Glomerular visceral epithelial cell (primary cell): ENCODE measurements around the gene BCL6.
"Not testable (repeated sequence)": the region's sequence is repeated elsewhere in the genome, so short reads cannot be mapped to it uniquely, and the experiment has no call there.

Experiments
- DNase-seq: peaks from one replicate; pipeline ENCODE4 v3.0.0-alpha.2; 2016; ENCODE audit errors: extremely low spot score

Gene BCL6

DNA sequence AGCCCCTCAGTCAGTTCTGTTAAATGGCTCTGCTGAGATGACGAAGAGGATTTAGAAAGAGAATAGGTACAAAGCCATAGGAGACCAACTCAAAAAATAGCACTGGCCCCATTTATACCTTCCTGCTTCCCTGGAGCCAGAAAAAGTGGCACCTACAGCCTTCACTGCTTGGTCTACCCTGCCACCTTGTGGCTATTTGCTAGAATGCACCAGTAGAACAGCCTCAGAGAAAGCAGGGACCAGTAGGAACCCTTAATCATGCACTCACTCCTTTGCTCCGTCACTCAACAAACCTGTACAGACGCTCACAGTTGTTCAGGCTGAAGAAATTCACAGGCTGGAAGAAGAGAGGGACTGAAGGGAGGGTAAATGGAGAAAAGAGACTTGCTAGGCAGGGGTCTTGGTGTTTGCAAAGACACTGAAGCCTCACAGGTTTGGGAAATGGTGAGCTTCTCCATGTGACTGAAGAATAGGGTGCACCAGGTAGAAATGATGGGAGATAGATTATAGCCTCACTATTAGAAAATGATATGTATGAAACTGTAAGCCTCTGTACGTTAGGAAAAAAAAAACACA lies 30.8 kb downstream of the BCL6 start:
- DNase-seq, result peak; percentile 74

- DNase-seq, result peak; percentile 15
Observed at GRCh38 chr3:187713504-187713903, 31.8 kb downstream of the BCL6 start.

- no peak for DNase-seq
Observed at GRCh38 chr3:187709155-187709554, 36.1 kb downstream of the BCL6 start.

DNA sequence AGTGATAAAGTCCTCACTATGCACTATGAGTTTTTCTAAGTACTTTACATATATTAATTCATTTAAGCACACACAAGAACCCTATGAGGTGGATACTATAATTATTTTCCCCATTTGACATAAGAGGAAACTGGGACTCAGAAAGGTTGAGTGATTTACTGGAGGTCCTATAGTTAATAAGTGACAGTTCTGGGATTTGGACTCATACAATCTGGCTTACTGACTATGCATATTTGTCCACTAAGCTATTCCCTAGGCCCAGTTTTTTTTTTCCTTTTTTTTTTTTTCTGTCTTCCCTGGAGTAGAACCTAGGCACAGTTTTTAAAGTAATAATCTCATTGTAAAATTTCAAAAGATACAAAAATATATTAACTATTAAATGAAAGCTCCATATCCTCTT lies 36.6 kb downstream of the BCL6 start:
- peak; percentile 20 for DNase-seq

- no peak for DNase-seq
Observed at GRCh38 chr3:187706971-187707370, 38.3 kb downstream of the BCL6 start.

GRCh38 chr3:187705164-187705563 lies 40.1 kb downstream of the BCL6 start:
- DNase-seq, result no peak

DNA sequence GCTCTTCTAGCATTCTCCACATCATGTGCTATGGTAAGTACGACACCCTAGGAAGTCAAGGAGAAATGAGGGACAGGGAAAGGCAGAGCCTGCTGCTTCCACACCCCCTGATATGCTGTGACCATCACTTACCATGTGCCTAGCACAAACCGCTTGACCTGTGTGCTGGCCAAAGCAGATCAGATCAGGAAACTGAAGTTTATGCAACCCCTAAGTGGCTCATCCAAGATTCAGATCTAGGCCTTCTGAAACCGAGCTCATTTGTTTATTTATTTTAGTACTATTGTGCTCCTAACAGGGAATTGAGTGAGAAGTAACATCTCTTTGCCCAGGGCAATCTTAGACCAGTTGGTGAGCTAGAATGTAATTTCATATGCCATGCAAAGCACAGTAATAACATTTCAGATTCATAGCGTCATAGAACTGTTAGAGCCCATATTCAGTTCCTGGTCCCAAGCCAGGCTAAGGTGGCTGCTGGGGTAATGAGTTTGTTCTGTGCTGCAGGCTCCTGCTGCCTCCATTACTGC lies 42.7 kb downstream of the BCL6 start, which contains the start of gene RTP2:
TSS of gene RTP2 (minus strand) at position 51 of the 527 bp plus-strand sequence. CDS start 429 bp downstream, outside the sequence.
- DNase-seq, result no peak

DNA sequence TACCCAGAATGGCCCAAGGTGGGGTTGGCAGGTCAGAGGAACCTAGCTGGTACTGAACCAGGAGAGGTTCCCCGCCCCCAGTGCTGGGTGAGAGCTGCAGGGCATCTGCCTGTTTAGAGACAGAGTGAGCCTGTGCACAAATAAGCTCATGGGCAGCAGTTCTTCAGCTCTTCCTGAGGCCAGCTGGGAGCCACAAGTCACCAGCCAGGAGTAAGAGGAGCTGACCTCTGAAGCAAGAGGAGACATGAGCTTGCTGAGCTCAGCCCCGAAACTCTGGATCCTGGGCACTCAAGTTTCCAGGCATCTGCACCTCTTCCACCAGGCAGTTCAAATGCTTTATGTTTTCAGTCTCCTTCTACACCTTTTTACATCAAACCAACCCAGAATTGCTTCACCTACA lies 45.0 kb downstream of the BCL6 start:
- DNase-seq, result no peak

- DNase-seq, result no peak
Observed at GRCh38 chr3:187698499-187699399, 46.5 kb downstream of the BCL6 start.

DNA sequence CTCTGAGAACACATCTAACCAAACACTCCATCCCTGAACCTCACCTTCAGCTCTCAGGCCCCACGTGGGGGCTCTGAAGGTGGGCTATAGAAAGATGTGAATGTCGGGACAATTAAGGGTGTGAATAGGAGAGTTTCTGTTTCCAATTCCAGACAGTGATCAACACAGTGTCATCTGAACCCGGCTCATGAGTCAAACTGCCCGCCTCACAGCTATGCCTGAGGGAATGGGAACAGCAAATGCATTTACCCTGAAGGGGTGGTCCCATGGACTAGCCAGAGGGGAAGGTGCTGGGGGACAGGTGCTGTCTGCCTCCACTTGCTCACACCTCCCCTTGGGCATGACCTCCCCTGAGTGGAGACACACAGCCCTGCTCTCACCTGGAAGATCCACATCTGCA lies 49.2 kb downstream of the BCL6 start:
- no peak for DNase-seq

DNA sequence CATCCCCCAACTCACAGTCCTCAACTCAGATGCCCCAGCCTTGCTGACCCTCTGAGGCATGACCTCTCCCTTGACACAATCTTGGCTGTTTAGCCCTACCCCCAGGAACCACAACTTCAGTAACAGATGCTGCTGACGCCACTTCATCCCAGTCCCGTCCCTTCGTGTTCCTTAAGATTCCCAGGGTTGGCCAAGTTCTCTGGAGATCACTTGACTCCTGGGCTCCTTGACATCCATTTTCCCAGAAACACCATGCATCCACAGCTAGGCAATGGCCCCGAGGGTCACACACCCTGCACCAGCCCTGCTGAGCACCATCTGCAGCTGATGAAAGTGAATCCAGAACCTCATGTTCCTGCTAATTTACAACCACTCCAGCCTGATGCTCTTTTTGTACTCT lies 49.8 kb downstream of the BCL6 start:
- DNase-seq, result no peak

DNA sequence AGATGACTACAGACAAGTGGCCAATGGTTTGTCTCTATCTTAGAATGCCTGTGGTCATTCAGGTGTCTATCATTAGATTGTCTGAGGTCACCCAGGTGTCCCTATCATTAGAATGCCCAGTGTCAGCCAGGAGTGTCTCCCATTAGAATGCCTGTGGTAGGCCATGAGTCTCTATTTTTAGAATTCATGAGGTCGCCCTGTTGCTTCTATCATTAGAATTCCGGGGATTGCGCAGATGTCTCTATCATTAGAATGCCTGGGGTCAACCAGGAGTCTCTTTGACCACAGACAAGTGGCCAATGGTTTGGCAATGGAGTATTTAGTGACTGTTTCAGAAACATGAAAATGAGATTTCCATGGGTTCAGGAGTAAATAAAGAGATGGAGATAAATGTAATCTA lies 50.5 kb downstream of the BCL6 start:
- DNase-seq, result peak; percentile 24

DNA sequence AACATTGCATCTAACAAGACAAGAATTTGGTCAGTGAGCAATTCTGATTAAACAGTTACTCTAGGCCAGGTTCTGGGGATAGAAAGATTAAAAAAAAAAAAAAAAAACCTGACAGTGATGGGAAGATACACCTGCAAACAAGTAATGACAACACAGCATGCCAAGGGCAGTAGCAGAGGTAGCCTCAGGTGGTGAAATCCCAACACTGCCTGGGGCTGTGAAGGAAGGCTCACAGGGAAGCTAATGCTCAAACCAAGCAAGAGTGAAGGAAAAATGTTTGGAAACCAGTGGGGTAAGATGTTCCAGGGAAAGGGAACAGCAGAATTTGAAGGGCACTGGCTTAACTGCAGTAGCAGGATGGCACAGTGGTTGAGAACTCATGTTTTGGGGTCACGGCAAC lies 51.8 kb downstream of the BCL6 start:
- DNase-seq, result no peak

- DNase-seq, result peak; percentile 43
Observed at GRCh38 chr3:187689984-187690383, 55.3 kb downstream of the BCL6 start.

- no peak for DNase-seq
Observed at GRCh38 chr3:187686621-187687273, 58.5 kb downstream of the BCL6 start.

- no peak for DNase-seq
Observed at GRCh38 chr3:187685948-187686347, 59.3 kb downstream of the BCL6 start.

DNA sequence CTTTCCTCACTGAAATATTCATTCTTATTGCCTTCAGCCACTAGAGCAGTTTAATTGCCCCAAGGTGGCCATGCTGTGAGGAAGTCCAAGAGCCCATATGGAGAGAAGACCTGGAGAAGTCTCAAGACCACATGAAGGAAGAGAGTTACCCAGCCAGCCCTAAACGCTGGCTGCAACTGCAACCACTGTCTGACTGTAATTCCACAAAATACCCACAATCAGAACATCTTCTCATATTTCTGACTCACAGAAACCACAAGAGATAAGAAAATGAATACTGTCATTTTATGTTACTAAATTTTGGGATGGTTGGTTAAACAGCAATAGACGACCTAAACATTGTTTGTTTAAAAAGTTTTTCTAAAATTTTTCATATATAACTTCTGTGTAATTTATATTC lies 60.4 kb downstream of the BCL6 start:
- peak; percentile 30 for DNase-seq

- no peak for DNase-seq
Observed at GRCh38 chr3:187684444-187684843, 60.8 kb downstream of the BCL6 start.

- DNase-seq, result not testable (repeated sequence)
Observed at GRCh38 chr3:187681756-187682155, 63.5 kb downstream of the BCL6 start.

DNA sequence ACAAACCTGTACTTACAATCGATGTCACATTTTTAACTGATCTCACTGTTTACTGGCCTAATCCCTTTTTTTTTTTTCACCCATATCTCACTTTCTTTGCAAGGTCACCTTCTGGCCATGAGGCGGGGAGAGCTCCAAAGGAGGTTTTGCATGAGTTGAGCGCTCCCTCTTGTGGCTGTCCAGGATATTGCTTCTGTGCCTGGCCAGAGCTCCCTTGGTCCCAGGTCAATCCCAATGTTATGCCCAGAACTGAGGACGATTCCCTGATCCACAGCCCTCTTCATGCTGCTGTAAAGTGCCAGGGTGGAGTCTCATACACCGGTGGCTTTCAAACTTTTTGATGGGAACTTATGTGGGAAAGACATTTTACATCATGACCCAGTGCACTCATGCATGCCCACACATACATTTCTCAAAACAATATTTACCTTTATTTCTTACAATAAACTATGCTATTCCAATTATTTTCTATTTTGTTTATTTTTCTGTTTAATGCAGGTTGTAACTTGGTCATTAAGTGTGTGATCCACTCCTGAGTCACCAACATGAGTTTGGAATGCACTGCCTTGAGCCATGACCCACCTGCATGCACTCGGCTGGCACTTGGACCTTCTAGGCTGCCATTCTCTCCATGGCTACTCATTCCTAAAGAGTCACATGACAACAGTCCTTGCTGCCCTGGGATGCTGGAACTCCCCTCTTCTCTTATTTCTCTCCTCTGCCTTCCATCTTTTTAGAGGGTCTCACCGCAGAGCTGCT lies 65.5 kb downstream of the BCL6 start:
- DNase-seq, result peak; percentile 71

GRCh38 chr3:187678726-187679268 lies 66.5 kb downstream of the BCL6 start:
- DNase-seq, result peak; percentile 61
